KMS-11 (cell line): ENCODE results near the gene ZBTB38.

Experiments used
- H2AFZ ChIP-seq: fragments of 200-600 bp; sonication (generic); 2 replicates; pipeline ENCODE4 v1.6.1; 2016; ENCODE audit warnings: antibody characterized with exemption, mixed run types, low read depth
- H3K27ac ChIP-seq: fragments of 200-600 bp; sonication (generic); 2 replicates; pipeline ENCODE4 v1.6.1; 2016; ENCODE audit warnings: mild to moderate bottlenecking, mixed run types
- H3K27me3 ChIP-seq: fragments of 200-600 bp; sonication (generic); 2 replicates; pipeline ENCODE4 v1.6.1; 2017; ENCODE audit warnings: mild to moderate bottlenecking, low read depth, mixed run types, moderate library complexity; ENCODE audit not compliant: insufficient read depth
- H3K36me3 ChIP-seq: fragments of 200-600 bp; sonication (generic); 2 replicates; pipeline ENCODE4 v1.6.1; 2017; ENCODE audit warnings: mild to moderate bottlenecking, mixed run types; ENCODE audit not compliant: insufficient read depth
- H3K4me1 ChIP-seq: fragments of 200-600 bp; sonication (generic); 2 replicates; pipeline ENCODE4 v1.6.1; 2016; ENCODE audit warnings: mild to moderate bottlenecking, low read depth, mixed run types; ENCODE audit not compliant: poor library complexity, severe bottlenecking
- H3K4me2 ChIP-seq: fragments of 200-600 bp; sonication (generic); 2 replicates; pipeline ENCODE4 v1.7.0; 2016; ENCODE audit warnings: mild to moderate bottlenecking, mixed run types
- H3K4me3 ChIP-seq: fragments of 200-600 bp; sonication (generic); IDR thresholded peaks from 2 replicates; pipeline ENCODE4 v1.6.1; 2017; ENCODE audit warnings: low read depth, low read length, mixed read lengths; ENCODE audit not compliant: insufficient read depth
- H3K79me2 ChIP-seq: fragments of 200-600 bp; sonication (generic); 2 replicates; pipeline ENCODE4 v1.6.1; 2016; ENCODE audit warnings: low read depth, mixed run types; ENCODE audit not compliant: insufficient read depth
- H3K9ac ChIP-seq: fragments of 200-600 bp; sonication (generic); 2 replicates; pipeline ENCODE4 v1.6.1; 2016; ENCODE audit warnings: mild to moderate bottlenecking, mixed run types
- H4K20me1 ChIP-seq: fragments of 200-600 bp; sonication (generic); 2 replicates; pipeline ENCODE4 v1.6.1; 2016; ENCODE audit warnings: mild to moderate bottlenecking, mixed run types; ENCODE audit not compliant: insufficient read depth
- TF ChIP-seq, protein P1 (sequence below): fragments of 200-600 bp; sonication (generic); conservative IDR thresholded peaks from 2 replicates; pipeline ENCODE4 v1.6.1; 2017; ENCODE audit warnings: low read depth, mild to moderate bottlenecking, antibody characterized with exemption, low read length, moderate library complexity, mixed read lengths

Gene ZBTB38

GRCh38 chr3:141392416-141392815, 24.1 kb downstream of the ZBTB38 start:
- peak overlapping the region; percentile 98; the same call in 1 of the 2 replicates for H3K9ac ChIP-seq
- no peak overlapping the region for H2AFZ ChIP-seq
- peaks cover 78% of the 10 kb centered on the region for H3K4me1 ChIP-seq
- peak overlapping the region; percentile 99; the same call in 1 of the 2 replicates for H3K4me2 ChIP-seq
- no peaks in the 10 kb centered on the region for H3K27me3 ChIP-seq
- TF ChIP-seq, protein P1, sequence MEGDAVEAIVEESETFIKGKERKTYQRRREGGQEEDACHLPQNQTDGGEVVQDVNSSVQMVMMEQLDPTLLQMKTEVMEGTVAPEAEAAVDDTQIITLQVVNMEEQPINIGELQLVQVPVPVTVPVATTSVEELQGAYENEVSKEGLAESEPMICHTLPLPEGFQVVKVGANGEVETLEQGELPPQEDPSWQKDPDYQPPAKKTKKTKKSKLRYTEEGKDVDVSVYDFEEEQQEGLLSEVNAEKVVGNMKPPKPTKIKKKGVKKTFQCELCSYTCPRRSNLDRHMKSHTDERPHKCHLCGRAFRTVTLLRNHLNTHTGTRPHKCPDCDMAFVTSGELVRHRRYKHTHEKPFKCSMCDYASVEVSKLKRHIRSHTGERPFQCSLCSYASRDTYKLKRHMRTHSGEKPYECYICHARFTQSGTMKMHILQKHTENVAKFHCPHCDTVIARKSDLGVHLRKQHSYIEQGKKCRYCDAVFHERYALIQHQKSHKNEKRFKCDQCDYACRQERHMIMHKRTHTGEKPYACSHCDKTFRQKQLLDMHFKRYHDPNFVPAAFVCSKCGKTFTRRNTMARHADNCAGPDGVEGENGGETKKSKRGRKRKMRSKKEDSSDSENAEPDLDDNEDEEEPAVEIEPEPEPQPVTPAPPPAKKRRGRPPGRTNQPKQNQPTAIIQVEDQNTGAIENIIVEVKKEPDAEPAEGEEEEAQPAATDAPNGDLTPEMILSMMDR, result no peak
- no peaks in the 10 kb centered on the region for H4K20me1 ChIP-seq
- H3K27ac ChIP-seq, result peak overlapping the region; percentile 99
- H3K4me3 ChIP-seq, result peak overlapping the region; percentile 4
- H3K36me3 ChIP-seq, result peaks cover 58% of the 10 kb centered on the region; the same call in 1 of the 2 replicates
- peaks cover 100% of the 10 kb centered on the region for H3K79me2 ChIP-seq

- peaks cover 60% of the 10 kb centered on the region; the same call in 1 of the 2 replicates for H3K36me3 ChIP-seq
- TF ChIP-seq, protein P1, result no peak
- no peaks in the 10 kb centered on the region for H3K27me3 ChIP-seq
- H3K4me1 ChIP-seq, result peaks cover 85% of the 10 kb centered on the region
- H3K27ac ChIP-seq, result peak overlapping the region; percentile 99; the same call in 1 of the 2 replicates
- H3K4me3 ChIP-seq, result no peak overlapping the region
- 0 out of 2 replicates have a peak, but pooled peaks cover 3% of the 10 kb centered on the region for H4K20me1 ChIP-seq
- peaks cover 100% of the 10 kb centered on the region for H3K79me2 ChIP-seq
- peak overlapping the region; percentile 3; the same call in 1 of the 2 replicates for H3K9ac ChIP-seq
- peak overlapping the region; percentile 99; the same call in 1 of the 2 replicates for H3K4me2 ChIP-seq
- H2AFZ ChIP-seq, result no peak overlapping the region
Observed at GRCh38 chr3:141392897-141393734, 24.8 kb downstream of the ZBTB38 start.

- Histone ChIP-seq H3K79me2 (peaks cover 100% of the 10 kb centered on the region), H3K4me1 (peaks cover 91% of the 10 kb centered on the region), H3K36me3 (peaks cover 64% of the 10 kb centered on the region), H3K9ac (peak overlapping the region; percentile 3; the same call in 1 of the 2 replicates), H2AFZ (no peak overlapping the region), H3K27ac (peak overlapping the region; percentile 99; the same call in 1 of the 2 replicates), H4K20me1 (0 out of 2 replicates have a peak, but pooled peaks cover 3% of the 10 kb centered on the region), H3K4me2 (peak overlapping the region; percentile 99; the same call in 1 of the 2 replicates), H3K27me3 (no peaks in the 10 kb centered on the region), H3K4me3 (no peak overlapping the region)
- TF ChIP-seq, protein P1, result no peak
Observed at GRCh38 chr3:141393735-141394076, 25.4 kb downstream of the ZBTB38 start.

GRCh38 chr3:141394560-141394959, 26.3 kb downstream of the ZBTB38 start:
- Histone ChIP-seq H3K36me3 (peaks cover 67% of the 10 kb centered on the region), H3K4me1 (peaks cover 99% of the 10 kb centered on the region), H3K27me3 (no peaks in the 10 kb centered on the region), H3K4me2 (peak overlapping the region; percentile 38; the same call in 1 of the 2 replicates), H2AFZ (no peak overlapping the region), H3K9ac (no peak overlapping the region), H4K20me1 (0 out of 2 replicates have a peak, but pooled peaks cover 3% of the 10 kb centered on the region), H3K27ac (peak overlapping the region; percentile 23; the same call in 1 of the 2 replicates), H3K79me2 (peaks cover 100% of the 10 kb centered on the region), H3K4me3 (no peak overlapping the region)
- TF ChIP-seq, protein P1, result no peak
